SK-N-SH (cell line): ENCODE data around the gene MVD.

ENCODE experiments used
- TF ChIP-seq, protein P1 (sequence below): fragments of 200-600 bp; sonication (generic); IDR thresholded peaks from 2 replicates; pipeline ENCODE4 v1.6.1; 2017; ENCODE audit warnings: antibody characterized with exemption, mild to moderate bottlenecking, moderate library complexity
- TF ChIP-seq, protein P2 (sequence below): IDR thresholded peaks from 2 replicates; pipeline ENCODE4 v1.6.1; 2012; ENCODE audit warnings: mild to moderate bottlenecking, low read depth, low read length, moderate library complexity
- TF ChIP-seq, protein P3 (sequence below): IDR thresholded peaks from 2 replicates; pipeline ENCODE4 v1.4.0; 2012; ENCODE audit warnings: low read depth, borderline replicate concordance

DNA sequence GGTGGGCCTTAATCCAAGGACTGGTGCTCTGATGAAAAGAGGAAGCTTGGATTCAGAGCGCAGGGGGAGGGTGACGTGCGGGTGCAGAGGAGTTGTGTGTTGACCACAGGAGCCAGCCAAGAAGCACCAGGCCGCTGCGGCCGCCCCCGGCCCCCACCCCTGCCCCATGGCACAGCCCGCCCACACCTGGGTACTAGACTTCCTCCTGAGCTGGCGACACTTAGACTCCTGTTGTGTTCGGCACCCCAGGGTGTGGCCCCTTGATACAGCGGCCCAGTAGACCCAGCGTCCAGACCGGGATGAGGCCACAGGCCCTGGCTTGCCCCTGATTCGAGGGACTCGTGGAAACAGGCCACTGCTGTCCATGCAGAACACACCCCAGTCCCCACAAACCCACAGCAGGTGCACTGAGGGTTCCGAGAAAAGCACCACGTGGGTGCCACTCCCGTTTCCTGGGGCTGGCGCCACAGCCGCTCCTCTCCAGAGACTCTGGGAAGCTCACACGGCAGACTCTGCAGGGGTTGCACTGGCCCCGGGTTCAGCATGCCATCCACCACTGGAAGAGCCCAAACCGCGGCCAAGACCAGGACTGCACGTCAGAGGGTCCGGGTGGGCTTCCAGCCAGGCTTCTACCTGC, 29.2 kb upstream of the MVD start:
- TF ChIP-seq, protein P1, sequence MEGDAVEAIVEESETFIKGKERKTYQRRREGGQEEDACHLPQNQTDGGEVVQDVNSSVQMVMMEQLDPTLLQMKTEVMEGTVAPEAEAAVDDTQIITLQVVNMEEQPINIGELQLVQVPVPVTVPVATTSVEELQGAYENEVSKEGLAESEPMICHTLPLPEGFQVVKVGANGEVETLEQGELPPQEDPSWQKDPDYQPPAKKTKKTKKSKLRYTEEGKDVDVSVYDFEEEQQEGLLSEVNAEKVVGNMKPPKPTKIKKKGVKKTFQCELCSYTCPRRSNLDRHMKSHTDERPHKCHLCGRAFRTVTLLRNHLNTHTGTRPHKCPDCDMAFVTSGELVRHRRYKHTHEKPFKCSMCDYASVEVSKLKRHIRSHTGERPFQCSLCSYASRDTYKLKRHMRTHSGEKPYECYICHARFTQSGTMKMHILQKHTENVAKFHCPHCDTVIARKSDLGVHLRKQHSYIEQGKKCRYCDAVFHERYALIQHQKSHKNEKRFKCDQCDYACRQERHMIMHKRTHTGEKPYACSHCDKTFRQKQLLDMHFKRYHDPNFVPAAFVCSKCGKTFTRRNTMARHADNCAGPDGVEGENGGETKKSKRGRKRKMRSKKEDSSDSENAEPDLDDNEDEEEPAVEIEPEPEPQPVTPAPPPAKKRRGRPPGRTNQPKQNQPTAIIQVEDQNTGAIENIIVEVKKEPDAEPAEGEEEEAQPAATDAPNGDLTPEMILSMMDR, result no peak
- TF ChIP-seq, protein P2, sequence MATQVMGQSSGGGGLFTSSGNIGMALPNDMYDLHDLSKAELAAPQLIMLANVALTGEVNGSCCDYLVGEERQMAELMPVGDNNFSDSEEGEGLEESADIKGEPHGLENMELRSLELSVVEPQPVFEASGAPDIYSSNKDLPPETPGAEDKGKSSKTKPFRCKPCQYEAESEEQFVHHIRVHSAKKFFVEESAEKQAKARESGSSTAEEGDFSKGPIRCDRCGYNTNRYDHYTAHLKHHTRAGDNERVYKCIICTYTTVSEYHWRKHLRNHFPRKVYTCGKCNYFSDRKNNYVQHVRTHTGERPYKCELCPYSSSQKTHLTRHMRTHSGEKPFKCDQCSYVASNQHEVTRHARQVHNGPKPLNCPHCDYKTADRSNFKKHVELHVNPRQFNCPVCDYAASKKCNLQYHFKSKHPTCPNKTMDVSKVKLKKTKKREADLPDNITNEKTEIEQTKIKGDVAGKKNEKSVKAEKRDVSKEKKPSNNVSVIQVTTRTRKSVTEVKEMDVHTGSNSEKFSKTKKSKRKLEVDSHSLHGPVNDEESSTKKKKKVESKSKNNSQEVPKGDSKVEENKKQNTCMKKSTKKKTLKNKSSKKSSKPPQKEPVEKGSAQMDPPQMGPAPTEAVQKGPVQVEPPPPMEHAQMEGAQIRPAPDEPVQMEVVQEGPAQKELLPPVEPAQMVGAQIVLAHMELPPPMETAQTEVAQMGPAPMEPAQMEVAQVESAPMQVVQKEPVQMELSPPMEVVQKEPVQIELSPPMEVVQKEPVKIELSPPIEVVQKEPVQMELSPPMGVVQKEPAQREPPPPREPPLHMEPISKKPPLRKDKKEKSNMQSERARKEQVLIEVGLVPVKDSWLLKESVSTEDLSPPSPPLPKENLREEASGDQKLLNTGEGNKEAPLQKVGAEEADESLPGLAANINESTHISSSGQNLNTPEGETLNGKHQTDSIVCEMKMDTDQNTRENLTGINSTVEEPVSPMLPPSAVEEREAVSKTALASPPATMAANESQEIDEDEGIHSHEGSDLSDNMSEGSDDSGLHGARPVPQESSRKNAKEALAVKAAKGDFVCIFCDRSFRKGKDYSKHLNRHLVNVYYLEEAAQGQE, result no peak
- TF ChIP-seq, protein P3, sequence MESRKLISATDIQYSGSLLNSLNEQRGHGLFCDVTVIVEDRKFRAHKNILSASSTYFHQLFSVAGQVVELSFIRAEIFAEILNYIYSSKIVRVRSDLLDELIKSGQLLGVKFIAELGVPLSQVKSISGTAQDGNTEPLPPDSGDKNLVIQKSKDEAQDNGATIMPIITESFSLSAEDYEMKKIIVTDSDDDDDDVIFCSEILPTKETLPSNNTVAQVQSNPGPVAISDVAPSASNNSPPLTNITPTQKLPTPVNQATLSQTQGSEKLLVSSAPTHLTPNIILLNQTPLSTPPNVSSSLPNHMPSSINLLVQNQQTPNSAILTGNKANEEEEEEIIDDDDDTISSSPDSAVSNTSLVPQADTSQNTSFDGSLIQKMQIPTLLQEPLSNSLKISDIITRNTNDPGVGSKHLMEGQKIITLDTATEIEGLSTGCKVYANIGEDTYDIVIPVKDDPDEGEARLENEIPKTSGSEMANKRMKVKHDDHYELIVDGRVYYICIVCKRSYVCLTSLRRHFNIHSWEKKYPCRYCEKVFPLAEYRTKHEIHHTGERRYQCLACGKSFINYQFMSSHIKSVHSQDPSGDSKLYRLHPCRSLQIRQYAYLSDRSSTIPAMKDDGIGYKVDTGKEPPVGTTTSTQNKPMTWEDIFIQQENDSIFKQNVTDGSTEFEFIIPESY, result no peak
